ENCODE data around the gene NEK1.

DNA sequence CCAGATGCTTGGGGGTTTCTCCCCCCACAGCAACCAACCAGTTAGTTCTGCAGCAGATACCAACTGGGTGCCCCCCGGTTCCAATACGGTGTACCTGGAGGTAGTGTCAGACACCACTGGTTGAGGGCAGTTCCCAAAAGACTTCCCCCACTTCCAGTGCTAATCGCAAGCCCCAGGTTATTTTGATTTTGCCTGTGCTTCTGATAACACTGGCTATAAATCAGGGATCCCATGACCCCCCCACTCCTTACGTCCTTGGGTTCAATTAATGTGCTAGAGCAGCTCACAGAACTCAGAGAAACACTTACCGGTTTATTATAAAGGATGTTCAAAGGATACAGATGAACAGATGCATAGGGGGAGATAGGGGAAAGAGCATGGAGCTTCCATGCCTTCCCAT lies 13.5 kb upstream of the NEK1 start:
- TF ChIP-seq, protein P1, sequence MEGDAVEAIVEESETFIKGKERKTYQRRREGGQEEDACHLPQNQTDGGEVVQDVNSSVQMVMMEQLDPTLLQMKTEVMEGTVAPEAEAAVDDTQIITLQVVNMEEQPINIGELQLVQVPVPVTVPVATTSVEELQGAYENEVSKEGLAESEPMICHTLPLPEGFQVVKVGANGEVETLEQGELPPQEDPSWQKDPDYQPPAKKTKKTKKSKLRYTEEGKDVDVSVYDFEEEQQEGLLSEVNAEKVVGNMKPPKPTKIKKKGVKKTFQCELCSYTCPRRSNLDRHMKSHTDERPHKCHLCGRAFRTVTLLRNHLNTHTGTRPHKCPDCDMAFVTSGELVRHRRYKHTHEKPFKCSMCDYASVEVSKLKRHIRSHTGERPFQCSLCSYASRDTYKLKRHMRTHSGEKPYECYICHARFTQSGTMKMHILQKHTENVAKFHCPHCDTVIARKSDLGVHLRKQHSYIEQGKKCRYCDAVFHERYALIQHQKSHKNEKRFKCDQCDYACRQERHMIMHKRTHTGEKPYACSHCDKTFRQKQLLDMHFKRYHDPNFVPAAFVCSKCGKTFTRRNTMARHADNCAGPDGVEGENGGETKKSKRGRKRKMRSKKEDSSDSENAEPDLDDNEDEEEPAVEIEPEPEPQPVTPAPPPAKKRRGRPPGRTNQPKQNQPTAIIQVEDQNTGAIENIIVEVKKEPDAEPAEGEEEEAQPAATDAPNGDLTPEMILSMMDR (conservative IDR thresholded peaks at IDR 0.05 in 1 of 2, IDR thresholded peaks at IDR 0.05 in 1 of 2; ENCODE audit: extremely low read depth in 1 of 2, insufficient read depth in 1 of 2, low read depth in 1 of 2, low read length in 2 of 2), result no peak
- TF ChIP-seq EZH2 (IDR thresholded peaks at IDR 0.05; ENCODE audit: borderline replicate concordance, low read length), result no peak
